Stimulated activated CD8-positive, alpha-beta memory T cell treated with anti-CD3 and anti-CD28 coated beads, Interleukin-7, amount 100 ng/mL, for 48 hours (primary cell): Measurements from ENCODE around the gene ZNF750.

Experiments
- DNase-seq, 2 donors: peaks; one replicate each; pipeline ENCODE4 v3.0.0-alpha.2; 2020; ENCODE audit warnings: low read depth in 1 of 2; ENCODE audit errors: extremely low read depth in 1 of 2

The ZNF750 gene

GRCh38 chr17:82860606-82861392, 21.0 kb upstream of the ZNF750 start:
- no peak for DNase-seq

GRCh38 chr17:82859431-82860403, 19.9 kb upstream of the ZNF750 start:
- peak in 1 of 2 donors; percentile 53 for DNase-seq

- no peak for DNase-seq
Measured at GRCh38 chr17:82858376-82859126, 18.7 kb upstream of the ZNF750 start.

- DNase-seq = no peak
Measured at GRCh38 chr17:82856361-82856760, 16.5 kb upstream of the ZNF750 start.

GRCh38 chr17:82854226-82854625, 14.4 kb upstream of the ZNF750 start:
- no peak for DNase-seq

- DNase-seq = no peak
Measured at GRCh38 chr17:82851381-82851780, 11.6 kb upstream of the ZNF750 start.

- no peak for DNase-seq
Measured at GRCh38 chr17:82849076-82849945, 9.5 kb upstream of the ZNF750 start.

- peak in 1 of 2 donors; percentile 40 for DNase-seq
Measured at GRCh38 chr17:82848022-82848592, 8.3 kb upstream of the ZNF750 start.

- no peak for DNase-seq
Measured at GRCh38 chr17:82846061-82846691, 6.4 kb upstream of the ZNF750 start.

GRCh38 chr17:82845163-82845807, 5.5 kb upstream of the ZNF750 start:
- DNase-seq = no peak

GRCh38 chr17:82844796-82845162, 5.0 kb upstream of the ZNF750 start:
- DNase-seq = no peak

- no peak for DNase-seq
Measured at GRCh38 chr17:82843904-82844680, 4.3 kb upstream of the ZNF750 start.

- DNase-seq = no peak
Measured at GRCh38 chr17:82841921-82842596, 2.2 kb upstream of the ZNF750 start.

- DNase-seq = no peak
Measured at GRCh38 chr17:82840431-82840831, 609 bp upstream of the ZNF750 start.

GRCh38 chr17:82838386-82839063, 1.3 kb downstream of the ZNF750 start:
- DNase-seq = no peak

GRCh38 chr17:82837586-82838320, 2.1 kb downstream of the ZNF750 start:
- no peak for DNase-seq
